Transverse colon (tissue), 3 donors: Measurements from ENCODE around the gene SASH1.

Experiments
- EP300 ChIP-seq: sonication (generic); formaldehyde crosslinking; IDR thresholded peaks from one replicate; pipeline ENCODE4 v1.6.1; 2017; ENCODE audit warnings: antibody characterized with exemption, low read depth
- TF ChIP-seq, protein P1 (sequence below), 5 experiments: fragments of 200-600 bp in 3 of 5; fragments of 450-650 bp in 2 of 5; sonication (generic) in 3 of 5; IDR thresholded peaks; 1 replicate in 2 of 5; 2 replicates in 3 of 5; pipeline ENCODE4 v1.5.1; 2016 to 2017; ENCODE audit warnings: antibody characterized with exemption in 5 of 5, inconsistent platforms in 3 of 5, mild to moderate bottlenecking in 2 of 5, moderate library complexity in 1 of 5

DNA sequence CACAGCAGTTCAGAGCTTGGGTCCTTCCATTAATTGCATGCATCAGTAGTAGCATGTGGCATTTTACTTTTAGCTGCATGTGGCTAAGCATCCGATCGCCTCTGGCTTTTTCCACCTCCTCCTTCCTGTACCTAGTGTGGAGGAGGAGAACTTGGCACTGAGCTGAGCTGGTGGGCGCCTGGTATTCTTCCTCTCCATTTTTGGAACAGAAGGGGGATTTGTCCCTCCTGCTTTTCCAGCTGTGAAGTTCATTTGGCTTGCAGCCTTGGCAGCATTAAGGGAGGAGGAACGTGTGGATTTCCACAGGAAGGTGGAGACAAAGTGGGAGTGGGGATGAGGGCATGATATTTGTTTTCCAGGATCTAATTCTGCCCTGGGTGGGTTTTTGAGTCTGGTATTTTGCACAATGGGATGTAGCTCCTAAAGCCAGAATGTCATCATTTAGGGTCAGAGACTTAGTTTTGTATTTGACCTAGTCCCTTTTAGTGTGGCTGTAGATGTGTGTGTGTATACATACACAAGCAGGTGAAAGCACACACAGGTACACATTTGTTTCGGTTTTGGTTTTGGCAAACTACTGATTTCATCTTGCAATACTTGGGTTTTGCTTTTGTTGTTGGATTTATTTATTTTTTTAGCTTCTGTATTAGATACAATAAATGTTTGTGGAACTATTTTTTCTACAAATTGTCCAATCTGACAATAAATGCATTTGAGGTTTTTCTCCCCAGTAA lies 90.0 kb downstream of the SASH1 start:
- TF ChIP-seq, protein P1, sequence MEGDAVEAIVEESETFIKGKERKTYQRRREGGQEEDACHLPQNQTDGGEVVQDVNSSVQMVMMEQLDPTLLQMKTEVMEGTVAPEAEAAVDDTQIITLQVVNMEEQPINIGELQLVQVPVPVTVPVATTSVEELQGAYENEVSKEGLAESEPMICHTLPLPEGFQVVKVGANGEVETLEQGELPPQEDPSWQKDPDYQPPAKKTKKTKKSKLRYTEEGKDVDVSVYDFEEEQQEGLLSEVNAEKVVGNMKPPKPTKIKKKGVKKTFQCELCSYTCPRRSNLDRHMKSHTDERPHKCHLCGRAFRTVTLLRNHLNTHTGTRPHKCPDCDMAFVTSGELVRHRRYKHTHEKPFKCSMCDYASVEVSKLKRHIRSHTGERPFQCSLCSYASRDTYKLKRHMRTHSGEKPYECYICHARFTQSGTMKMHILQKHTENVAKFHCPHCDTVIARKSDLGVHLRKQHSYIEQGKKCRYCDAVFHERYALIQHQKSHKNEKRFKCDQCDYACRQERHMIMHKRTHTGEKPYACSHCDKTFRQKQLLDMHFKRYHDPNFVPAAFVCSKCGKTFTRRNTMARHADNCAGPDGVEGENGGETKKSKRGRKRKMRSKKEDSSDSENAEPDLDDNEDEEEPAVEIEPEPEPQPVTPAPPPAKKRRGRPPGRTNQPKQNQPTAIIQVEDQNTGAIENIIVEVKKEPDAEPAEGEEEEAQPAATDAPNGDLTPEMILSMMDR (IDR thresholded peaks at IDR 0.05): no peak
- no peak for TF ChIP-seq EP300
